T-helper 1 cell treated with Interleukin-12 subunit alpha and Interleukin-12 subunit beta and Interleukin-4 antibody, amounts not matched to agents 30 μg/mL and 1 μg/mL, for 36 hours (primary cell): ENCODE measurements around the gene AQP2.

Source experiments
- H3K27ac Mint-ChIP-seq: one replicate; pipeline ENCODE4 v1.8.0; 2021; ENCODE audit warnings: mild to moderate bottlenecking, mixed read lengths
- H3K27me3 Mint-ChIP-seq: one replicate; pipeline ENCODE4 v1.8.0; 2021; ENCODE audit warnings: low read depth, mixed read lengths
- H3K36me3 Mint-ChIP-seq: one replicate; pipeline ENCODE4 v1.8.0; 2021; ENCODE audit warnings: low read depth, mixed read lengths
- H3K4me1 Mint-ChIP-seq: one replicate; pipeline ENCODE4 v1.8.0; 2021; ENCODE audit warnings: low read depth, mixed read lengths
- H3K4me3 Mint-ChIP-seq: one replicate; pipeline ENCODE4 v1.8.0; 2021; ENCODE audit warnings: mild to moderate bottlenecking, moderate library complexity, mixed read lengths
- H3K9me3 Mint-ChIP-seq: one replicate; pipeline ENCODE4 v1.8.0; 2021; ENCODE audit warnings: mixed read lengths

AQP2 gene

GRCh38 chr12:49963976-49964815 is 13.7 kb downstream of the AQP2 start:
- Mint-ChIP-seq H3K36me3 (no peaks in the 10 kb centered on the region), H3K9me3 (no peaks in the 10 kb centered on the region), H3K4me3 (no peak overlapping the region), H3K27me3 (peaks cover 51% of the 10 kb centered on the region), H3K4me1 (peaks cover 9% of the 10 kb centered on the region), H3K27ac (no peak overlapping the region)

- Mint-ChIP-seq H3K36me3 (no peaks in the 10 kb centered on the region), H3K4me1 (peaks cover 9% of the 10 kb centered on the region)
Observed at GRCh38 chr12:49964849-49965624, 14.5 kb downstream of the AQP2 start.

DNA sequence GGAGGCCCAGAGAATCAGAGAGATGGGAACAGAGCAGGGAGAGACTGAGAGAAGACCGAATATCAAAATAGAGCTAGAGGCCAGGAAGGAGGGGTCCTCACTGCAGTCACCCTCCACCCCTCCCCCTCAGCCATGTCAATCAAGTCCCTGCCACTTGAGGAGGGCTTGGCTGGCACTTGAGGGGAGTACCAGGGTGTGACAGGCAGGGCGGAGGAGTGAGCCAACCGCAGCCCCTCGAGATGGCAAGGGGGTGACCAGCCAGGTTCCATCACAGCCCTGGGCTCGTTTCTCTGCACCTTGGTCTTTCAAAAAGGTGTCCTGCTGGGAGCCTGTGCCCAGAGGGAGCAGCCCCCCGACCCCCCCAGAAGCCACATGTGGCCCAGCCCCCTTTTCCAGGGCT is 15.3 kb downstream of the AQP2 start:
- H3K27me3 Mint-ChIP-seq = peaks cover 35% of the 10 kb centered on the region
- H3K4me1 Mint-ChIP-seq = peaks cover 4% of the 10 kb centered on the region
- H3K36me3 Mint-ChIP-seq = no peaks in the 10 kb centered on the region
- no peak overlapping the region for H3K27ac Mint-ChIP-seq
- no peak overlapping the region for H3K4me3 Mint-ChIP-seq
- H3K9me3 Mint-ChIP-seq = no peaks in the 10 kb centered on the region

More at GRCh38 chr12:49964849-49965624, 14.5 kb downstream of the AQP2 start:
- H3K27me3 Mint-ChIP-seq = peaks cover 43% of the 10 kb centered on the region
- no peaks in the 10 kb centered on the region for H3K9me3 Mint-ChIP-seq
- no peak overlapping the region for H3K27ac Mint-ChIP-seq
- H3K4me3 Mint-ChIP-seq = no peak overlapping the region

DNA sequence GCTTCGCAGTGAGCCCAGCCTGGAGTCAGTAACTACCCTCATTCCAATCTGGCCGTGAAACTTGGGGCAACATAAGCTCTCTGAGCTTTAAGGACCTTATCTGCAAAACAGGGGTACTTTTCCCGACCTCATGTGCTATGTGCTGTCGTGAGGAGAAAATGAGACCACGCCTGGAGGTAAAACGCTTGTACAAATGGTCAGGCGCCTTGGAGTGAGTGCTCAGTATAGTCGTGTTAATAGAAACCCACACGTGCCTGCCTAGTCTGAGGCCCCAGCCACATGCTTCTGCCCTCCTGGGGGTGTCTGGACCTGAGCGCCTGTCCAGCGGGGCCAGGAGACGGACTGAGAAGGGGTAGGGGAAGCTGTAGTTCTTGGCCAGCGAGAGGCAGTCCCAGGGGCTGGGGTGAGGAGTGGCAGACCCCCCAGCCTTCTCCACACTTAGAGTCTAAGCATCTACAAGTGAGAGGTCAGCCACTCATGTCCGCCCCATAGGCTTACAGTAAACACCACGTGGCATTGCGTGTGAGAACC is 16.0 kb downstream of the AQP2 start:
- H3K27me3 Mint-ChIP-seq = peaks cover 34% of the 10 kb centered on the region
- no peak overlapping the region for H3K27ac Mint-ChIP-seq
- H3K4me1 Mint-ChIP-seq = peaks cover 4% of the 10 kb centered on the region
- no peaks in the 10 kb centered on the region for H3K9me3 Mint-ChIP-seq
- H3K4me3 Mint-ChIP-seq = no peak overlapping the region
- no peaks in the 10 kb centered on the region for H3K36me3 Mint-ChIP-seq

- H3K36me3 Mint-ChIP-seq = no peaks in the 10 kb centered on the region
- peaks cover 4% of the 10 kb centered on the region for H3K4me1 Mint-ChIP-seq
- H3K9me3 Mint-ChIP-seq = no peaks in the 10 kb centered on the region
- peak overlapping the region; percentile 68 for H3K4me3 Mint-ChIP-seq
- H3K27ac Mint-ChIP-seq = no peak overlapping the region
- H3K27me3 Mint-ChIP-seq = peaks cover 34% of the 10 kb centered on the region
Observed at GRCh38 chr12:49967042-49967776, 16.7 kb downstream of the AQP2 start.

DNA sequence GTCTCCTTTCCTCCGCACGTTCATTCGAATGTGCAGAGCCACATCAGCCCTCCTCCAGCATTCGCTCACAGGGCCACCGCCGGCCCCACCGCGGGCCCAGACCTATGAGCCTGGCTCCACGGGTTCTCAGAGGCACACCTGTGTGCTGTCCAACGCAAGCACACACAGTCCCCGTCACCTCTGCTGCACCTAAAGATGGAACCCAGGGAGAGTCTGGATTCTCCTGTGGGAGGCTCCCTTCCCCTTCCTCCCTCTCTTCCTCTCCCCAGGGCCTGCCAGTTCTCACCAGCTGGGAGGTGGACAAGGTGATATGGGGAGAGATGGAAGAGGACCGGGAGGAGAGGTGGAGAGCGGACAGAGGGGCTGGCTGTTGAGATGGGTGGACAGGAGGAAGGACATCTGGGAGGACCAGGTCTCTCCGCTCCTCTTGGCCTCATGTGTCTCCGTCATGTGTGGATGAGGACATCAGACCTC is 17.3 kb downstream of the AQP2 start:
- Mint-ChIP-seq H3K9me3 (no peaks in the 10 kb centered on the region), H3K4me1 (peaks cover 4% of the 10 kb centered on the region), H3K4me3 (peak overlapping the region; percentile 68), H3K27ac (no peak overlapping the region), H3K27me3 (peaks cover 28% of the 10 kb centered on the region), H3K36me3 (no peaks in the 10 kb centered on the region)

DNA sequence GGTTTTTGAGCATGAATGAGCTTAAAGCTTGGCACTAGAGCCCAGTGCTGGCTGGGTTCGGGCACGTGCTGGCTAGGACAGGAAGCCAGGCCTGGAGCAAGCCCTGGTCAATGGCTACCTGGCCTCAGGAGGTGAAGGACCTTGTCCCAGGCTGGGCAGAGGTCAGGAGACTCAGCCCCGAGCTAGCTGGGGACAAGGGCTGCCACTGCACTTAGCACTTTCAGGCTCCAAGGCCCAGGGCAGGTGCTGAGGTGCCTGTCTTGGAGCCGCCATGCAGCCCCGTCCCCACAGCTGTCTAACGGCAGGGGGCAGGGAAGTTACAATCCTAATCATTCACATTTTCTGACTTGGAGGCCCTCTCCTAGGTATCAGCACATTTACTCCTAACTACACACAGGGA is 17.9 kb downstream of the AQP2 start:
- H3K4me1 Mint-ChIP-seq = peaks cover 4% of the 10 kb centered on the region
- H3K4me3 Mint-ChIP-seq = no peak overlapping the region
- H3K36me3 Mint-ChIP-seq = no peaks in the 10 kb centered on the region
- H3K27ac Mint-ChIP-seq = no peak overlapping the region
- peaks cover 22% of the 10 kb centered on the region for H3K27me3 Mint-ChIP-seq
- H3K9me3 Mint-ChIP-seq = no peaks in the 10 kb centered on the region

DNA sequence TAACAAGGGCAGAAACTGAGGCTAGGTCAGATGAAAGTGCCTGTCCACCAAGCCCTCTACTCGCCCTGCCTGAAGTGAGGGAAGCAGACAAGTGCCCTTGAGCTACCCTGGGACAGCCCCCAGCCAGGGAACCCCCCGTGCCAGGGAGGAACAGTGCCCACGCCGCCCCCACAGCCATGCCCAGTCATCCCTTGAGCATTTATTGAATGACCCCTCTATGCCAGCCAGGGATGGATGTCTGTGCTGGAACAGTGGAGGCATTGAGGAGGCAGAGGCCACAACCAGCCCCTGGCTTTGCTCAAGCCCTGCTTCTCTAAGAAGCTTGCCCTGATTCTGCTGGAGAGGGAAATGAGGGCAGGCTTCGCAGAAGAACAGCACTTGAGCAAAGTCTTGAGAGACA is 18.5 kb downstream of the AQP2 start:
- Mint-ChIP-seq H3K9me3 (no peaks in the 10 kb centered on the region), H3K27ac (no peak overlapping the region), H3K4me3 (no peak overlapping the region), H3K4me1 (peaks cover 4% of the 10 kb centered on the region), H3K36me3 (no peaks in the 10 kb centered on the region), H3K27me3 (peaks cover 17% of the 10 kb centered on the region)

DNA sequence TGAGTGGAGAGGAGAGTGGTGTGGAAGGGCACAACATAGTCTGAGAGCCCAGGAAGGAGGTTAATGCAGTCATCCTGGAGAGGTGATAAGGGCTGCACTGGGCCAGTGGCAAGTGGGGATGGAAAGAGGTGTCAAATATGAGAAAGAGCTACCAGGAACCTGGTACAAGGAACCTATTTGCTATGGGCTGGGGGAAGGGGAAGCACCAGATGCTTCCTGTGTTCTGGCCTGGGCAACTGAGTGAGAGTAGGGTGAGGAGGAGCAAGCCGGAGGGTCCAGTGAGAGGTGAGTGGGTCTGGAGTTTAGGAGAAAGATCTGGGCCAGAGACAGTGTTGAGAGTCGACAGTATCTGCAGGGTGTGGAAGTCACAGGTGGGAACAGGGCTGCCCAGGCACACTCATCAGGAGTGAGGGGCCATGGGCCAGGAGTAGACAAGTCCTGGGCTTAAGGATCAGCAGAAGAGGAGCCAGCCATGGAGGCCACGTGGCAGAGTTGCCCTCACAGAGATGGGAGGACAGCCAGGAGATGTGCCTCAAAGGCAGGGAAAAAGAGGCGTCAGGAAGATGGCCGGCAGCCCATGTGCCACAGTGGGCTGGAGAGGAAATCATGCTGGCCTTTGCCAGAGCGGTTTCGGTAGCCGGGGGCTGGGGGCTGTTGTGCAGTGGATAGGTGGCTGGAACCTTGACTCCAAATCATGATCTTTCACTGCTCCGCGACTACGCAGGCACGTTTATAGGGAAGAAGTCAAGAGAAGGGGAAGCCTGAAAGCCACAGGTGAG is 19.3 kb downstream of the AQP2 start:
- no peak overlapping the region for H3K4me3 Mint-ChIP-seq
- no peaks in the 10 kb centered on the region for H3K9me3 Mint-ChIP-seq
- H3K27me3 Mint-ChIP-seq = peaks cover 10% of the 10 kb centered on the region
- H3K36me3 Mint-ChIP-seq = no peaks in the 10 kb centered on the region
- peaks cover 4% of the 10 kb centered on the region for H3K4me1 Mint-ChIP-seq
- no peak overlapping the region for H3K27ac Mint-ChIP-seq

DNA sequence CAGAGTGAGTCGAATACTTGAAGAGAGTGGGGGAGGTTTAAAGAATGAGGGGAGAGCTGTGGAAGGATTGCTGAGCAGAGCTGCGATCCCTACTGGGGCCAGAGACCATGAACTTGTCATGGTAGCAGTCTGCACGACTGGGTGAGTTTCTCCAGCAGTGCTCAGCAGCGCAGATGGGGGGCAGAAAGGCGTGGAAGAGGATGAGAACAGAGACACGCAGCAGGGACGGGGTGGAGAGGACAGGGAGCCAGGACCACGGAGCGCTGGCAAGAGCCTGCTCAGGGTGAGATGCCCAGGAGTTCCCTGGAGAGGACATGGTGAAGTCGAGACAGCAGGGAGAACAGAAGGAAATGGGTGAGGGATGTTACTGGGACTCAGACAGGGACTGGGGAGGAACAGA is 20.1 kb downstream of the AQP2 start:
- peaks cover 7% of the 10 kb centered on the region for H3K27me3 Mint-ChIP-seq
- no peak overlapping the region for H3K27ac Mint-ChIP-seq
- H3K36me3 Mint-ChIP-seq = no peaks in the 10 kb centered on the region
- H3K9me3 Mint-ChIP-seq = no peaks in the 10 kb centered on the region
- H3K4me3 Mint-ChIP-seq = no peak overlapping the region
- H3K4me1 Mint-ChIP-seq = peaks cover 4% of the 10 kb centered on the region

DNA sequence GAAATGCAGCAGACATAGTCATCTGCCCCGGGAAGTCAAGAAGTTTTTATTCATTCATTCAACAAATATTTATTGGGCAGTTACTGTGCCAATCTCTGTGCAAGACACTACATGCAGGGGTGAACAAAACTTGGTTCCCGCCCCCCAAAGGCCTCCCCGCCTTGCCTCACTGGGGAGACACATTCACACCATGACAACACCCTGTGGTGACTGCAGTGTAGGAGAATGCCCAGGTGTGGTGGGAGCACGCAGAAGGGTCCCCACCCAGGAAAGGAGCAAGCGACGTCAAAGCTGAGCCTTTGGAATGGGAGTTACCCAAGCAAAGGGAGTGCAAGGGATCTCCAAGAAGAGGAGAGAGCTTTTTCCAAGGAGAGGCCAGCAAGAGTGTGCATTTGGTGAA is 20.6 kb downstream of the AQP2 start:
- Mint-ChIP-seq H3K4me1 (peaks cover 4% of the 10 kb centered on the region), H3K27me3 (peaks cover 3% of the 10 kb centered on the region), H3K27ac (no peak overlapping the region), H3K4me3 (no peak overlapping the region), H3K9me3 (no peaks in the 10 kb centered on the region), H3K36me3 (no peaks in the 10 kb centered on the region)

- H3K27me3 Mint-ChIP-seq = no peaks in the 10 kb centered on the region
- no peak overlapping the region for H3K4me3 Mint-ChIP-seq
- peaks cover 1% of the 10 kb centered on the region for H3K4me1 Mint-ChIP-seq
- H3K36me3 Mint-ChIP-seq = no peaks in the 10 kb centered on the region
- no peak overlapping the region for H3K27ac Mint-ChIP-seq
- H3K9me3 Mint-ChIP-seq = no peaks in the 10 kb centered on the region
Observed at GRCh38 chr12:49972129-49972528, 21.6 kb downstream of the AQP2 start.

DNA sequence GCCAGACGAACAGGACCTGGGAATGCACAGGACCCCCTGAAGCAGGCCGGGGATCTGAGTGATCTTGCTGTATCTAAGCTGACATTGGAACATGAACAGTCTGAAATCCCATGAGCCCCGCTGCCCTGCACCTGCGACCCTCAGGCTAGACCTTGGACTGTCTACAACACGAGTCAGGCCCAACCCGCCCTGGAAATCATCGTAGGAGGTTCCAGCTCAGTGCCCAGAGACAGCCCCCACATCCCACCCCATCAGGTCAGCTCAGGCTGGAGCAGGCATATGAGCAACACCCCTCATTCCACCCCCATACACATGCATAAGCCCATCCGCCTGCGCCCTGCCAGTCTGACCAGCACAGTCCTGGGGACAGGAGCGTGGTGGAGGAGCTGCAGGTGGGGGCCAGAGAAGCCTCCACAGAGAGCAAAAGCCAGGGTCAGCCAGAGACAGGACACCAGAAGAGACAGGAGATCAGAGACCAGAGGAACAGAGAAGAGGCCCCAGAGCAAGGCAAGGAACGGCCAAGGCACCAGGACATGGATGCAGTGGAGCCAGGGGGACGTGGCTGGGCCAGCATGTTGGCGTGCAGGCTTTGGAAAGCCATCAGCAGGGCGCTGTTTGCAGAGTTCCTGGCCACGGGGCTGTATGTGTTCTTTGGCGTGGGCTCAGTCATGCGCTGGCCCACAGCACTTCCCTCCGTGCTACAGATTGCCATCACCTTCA is 22.3 kb downstream of the AQP2 start, which contains the start of gene AQP6:
TSS of gene AQP6 (plus strand) at position 307 of the 720 bp plus-strand sequence. CDS start at position 534, 227 bp downstream.
- Mint-ChIP-seq H3K9me3 (no peaks in the 10 kb centered on the region), H3K4me1 (no peaks in the 10 kb centered on the region), H3K36me3 (no peaks in the 10 kb centered on the region), H3K4me3 (no peak within 1 kb of the TSS), H3K27me3 (no peaks in the 10 kb centered on the region), H3K27ac (no peak within 1 kb of the TSS)
